Measurements from ENCODE around the gene WNK1.

WNK1 gene

DNA sequence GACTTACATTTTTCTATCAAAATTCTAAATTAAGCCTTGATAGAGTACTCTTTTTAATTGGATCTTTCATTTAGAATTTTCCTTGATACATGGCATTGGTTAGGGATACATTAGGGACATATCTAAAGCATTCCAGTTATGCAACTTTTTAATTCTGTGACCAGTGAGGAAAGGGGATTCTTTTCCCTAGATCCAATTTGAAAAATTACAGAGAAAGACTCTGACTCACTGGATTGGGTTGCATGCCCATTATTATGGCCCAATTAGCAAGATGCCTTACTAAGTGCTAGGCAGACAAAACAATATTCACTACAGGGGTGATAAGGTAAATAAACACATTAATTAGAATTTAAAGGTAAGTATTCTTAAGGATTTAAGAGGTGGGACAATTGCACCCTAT, 202.4 kb downstream of the WNK1 start:
- DNase-seq (ENCODE audit: low spot score) = no peak

DNA sequence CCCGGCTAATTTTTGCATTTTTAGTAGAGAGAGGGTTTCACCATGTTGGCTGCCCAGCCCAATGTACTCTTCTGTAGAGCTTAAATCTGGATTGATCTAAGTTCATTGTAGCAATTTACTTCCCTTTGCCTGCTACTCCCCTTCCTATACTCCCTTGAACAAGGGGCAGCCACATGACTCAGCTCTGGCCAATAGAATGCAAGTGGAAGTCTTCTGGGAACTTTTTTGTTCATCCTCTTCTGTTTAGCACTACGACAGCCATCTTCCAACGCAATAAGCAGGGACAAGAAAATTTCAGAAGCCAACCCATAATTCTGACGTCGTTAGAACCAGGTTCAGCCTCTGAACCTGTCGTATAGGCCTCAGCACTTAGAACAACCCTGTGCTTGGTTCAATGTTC, 203.6 kb downstream of the WNK1 start:
- no peak for DNase-seq (ENCODE audit: low spot score)

DNA sequence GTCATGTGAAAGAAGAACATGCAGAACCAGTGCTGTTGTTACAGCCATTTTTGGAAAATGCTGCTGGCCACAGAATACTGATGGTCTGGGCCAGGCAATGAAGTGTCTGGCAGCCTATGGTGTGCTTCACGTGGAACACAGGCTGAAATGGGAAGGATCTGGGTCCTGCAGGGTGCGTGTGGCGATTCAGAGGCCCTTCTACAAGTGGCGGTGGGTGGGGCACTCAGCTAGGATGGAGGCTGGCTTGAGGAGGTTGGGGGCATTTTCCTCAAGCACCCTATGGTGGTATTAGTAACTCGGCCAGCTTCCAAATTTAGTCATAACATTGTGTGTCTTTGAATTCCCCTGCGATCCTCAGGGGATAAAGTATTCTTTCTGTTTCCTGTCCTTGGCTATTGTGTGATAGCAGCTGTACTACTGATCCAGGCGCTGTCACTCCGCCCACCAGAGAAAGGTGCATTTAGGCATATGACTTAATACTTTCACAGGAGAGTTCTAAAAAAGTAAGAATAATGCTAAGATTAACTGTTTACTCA, 206.3 kb downstream of the WNK1 start:
- DNase-seq (ENCODE audit: low spot score) = no peak

Measured in CD4-positive, alpha-beta T cell treated with Interleukin-6 at 100 ng/mL for 8 hours (primary cell).